K562 treated with DMSO at 1 percent for 48 hours (cell line): ENCODE results near the gene XYLT2. TPM values are rescaled to one million over a fixed set of nuclear protein-coding genes. Genes with fewer than 3 reads are reported as not detected.

Source experiments
- total RNA-seq: library from RNA; unstranded; fragments of 300-600 nt; gene quantifications from 2 replicates; pipeline ENCODE4 v1.2.3, GENCODE V29; 2022; ENCODE audit warnings: low replicate concordance; ENCODE audit errors: extremely low read depth

XYLT2 gene
- not detected in 2 replicates for total RNA-seq

DNA sequence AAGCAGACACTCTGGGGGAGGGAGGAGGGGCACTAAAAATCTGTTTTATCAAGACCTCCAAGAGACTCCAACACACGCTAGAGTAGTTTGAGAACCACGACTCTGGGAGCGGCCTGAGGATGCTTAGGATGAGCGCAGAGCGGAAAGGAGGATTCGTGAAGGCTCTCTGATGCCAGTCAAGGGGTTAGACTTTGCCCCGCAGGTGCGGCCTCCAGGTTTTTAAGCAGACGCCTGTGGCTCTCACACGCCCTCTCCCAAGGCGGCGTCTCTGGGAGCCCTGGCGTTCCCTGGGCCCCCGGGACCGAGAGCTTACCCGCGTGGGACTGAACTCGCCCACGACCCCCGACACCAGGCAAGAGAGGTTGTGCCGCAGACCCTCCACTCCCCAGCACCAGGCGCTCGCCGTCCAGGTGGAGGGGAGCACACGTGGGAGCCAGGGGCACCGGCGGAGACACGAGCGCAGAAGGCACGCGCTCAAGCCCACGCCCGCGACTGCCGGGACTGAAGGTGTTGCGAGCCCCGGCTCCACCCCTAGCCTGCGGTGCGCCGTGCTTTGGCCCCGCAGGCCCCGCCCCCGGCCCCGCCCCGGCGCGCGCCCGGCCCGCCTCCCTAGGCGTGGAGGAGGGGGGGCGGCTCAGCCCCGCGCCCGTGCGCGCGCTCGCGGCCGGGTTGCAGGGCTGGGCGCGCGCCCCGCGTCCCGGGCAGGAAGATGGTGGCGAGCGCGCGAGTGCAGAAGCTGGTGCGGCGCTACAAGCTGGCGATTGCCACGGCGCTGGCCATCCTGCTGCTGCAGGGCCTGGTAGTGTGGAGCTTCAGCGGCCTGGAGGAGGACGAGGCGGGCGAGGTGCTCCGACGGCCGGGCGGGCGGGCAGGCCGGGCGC lies at the start of gene XYLT2:
Gene XYLT2 (plus strand): TSS at position 695 of the 881 bp plus-strand sequence. CDS start 15 bp downstream, at position 710.

GRCh38 chr17:50372758-50373556 lies 27.0 kb downstream of the XYLT2 start, which contains the start of the genes EME1 and MRPL27:
TSS of gene EME1 (plus strand) at chr17:50373229. CDS start at chr17:50375209, 1,980 bp downstream.
TSS of gene MRPL27 (minus strand) at chr17:50373184. CDS start at chr17:50373170, 14 bp downstream.

DNA sequence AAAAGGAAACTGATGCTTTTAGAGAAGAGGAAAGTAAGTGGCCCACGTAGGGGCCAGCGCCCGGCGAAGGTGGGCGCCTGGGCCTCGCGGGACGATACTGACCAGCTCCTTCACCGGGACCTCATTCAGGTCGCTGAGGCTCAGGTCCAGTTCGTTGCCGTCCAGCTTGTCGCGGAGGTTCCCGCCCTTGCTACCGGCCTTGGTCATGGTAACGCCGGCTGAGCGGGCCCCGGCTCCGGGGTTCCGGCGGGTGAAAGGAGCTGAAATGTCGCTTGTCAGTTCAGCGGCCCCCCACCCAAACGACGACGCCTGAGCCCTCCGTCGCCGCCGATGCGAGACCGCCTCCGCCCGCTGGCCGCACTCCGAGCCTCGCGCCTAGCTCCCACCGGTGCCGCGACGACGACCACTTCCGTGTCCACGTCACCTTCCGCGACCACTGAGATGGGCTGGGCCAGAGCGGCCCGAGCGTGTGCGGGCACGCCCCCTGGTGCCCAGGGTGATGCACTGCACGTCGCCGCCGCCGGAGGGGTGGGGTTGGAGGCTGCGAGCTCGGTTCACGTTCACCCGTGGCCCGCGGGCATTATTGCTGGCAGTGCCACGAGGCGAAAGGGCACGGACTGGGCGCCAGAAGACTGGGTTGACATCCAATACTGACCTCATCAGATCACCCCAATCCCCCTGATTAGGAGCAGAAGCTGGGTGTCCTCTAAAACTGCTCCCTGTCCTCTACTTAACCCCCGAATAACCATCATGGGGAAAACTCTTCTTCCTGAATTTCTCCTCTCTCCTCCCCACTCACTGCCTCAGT lies 51.4 kb downstream of the XYLT2 start, which contains the start of gene LRRC59:
Gene LRRC59 (minus strand): TSS at position 413 of the 808 bp plus-strand sequence. CDS start 206 bp downstream, at position 207.

Other genes starting within 250 kb of the XYLT2 start
- gene SAMD14, start 216.0 kb upstream of the XYLT2 start, total RNA-seq: not detected in 2 replicates
- not detected in 2 replicates for gene PPP1R9B, start 195.4 kb upstream of the XYLT2 start, total RNA-seq
- gene SGCA, start 180.1 kb upstream of the XYLT2 start, total RNA-seq: not detected in 2 replicates
- gene COL1A1, start 144.5 kb upstream of the XYLT2 start, total RNA-seq: not detected in 2 replicates
- not detected in 2 replicates for gene TMEM92, start 71.7 kb upstream of the XYLT2 start, total RNA-seq
- not detected in 2 replicates for gene MRPL27, start 27.1 kb downstream of the XYLT2 start, total RNA-seq
- not detected in 2 replicates for gene EME1, start 27.1 kb downstream of the XYLT2 start, total RNA-seq
- gene LRRC59, start 51.4 kb downstream of the XYLT2 start, total RNA-seq: not detected in 2 replicates
- gene ACSF2, start 80.1 kb downstream of the XYLT2 start, total RNA-seq: not detected in 2 replicates
- gene CHAD, start 122.8 kb downstream of the XYLT2 start, total RNA-seq: not detected in 2 replicates
- not detected in 2 replicates for gene RSAD1, start 132.7 kb downstream of the XYLT2 start, total RNA-seq
- not detected in 2 replicates for gene MYCBPAP, start 162.3 kb downstream of the XYLT2 start, total RNA-seq
- gene EPN3, start 186.6 kb downstream of the XYLT2 start, total RNA-seq: not detected in 2 replicates
- gene SPATA20, start 201.0 kb downstream of the XYLT2 start, total RNA-seq: not detected in 2 replicates
- not detected in 2 replicates for gene CACNA1G, start 214.6 kb downstream of the XYLT2 start, total RNA-seq